HPDE6-E6E7 (cell line): ENCODE data around the gene BBX.

Source experiments
- DNase-seq: peaks from one replicate; pipeline ENCODE4 v3.0.0; 2011; ENCODE audit warnings: missing footprints; ENCODE audit errors: extremely low spot score

The BBX gene

DNA sequence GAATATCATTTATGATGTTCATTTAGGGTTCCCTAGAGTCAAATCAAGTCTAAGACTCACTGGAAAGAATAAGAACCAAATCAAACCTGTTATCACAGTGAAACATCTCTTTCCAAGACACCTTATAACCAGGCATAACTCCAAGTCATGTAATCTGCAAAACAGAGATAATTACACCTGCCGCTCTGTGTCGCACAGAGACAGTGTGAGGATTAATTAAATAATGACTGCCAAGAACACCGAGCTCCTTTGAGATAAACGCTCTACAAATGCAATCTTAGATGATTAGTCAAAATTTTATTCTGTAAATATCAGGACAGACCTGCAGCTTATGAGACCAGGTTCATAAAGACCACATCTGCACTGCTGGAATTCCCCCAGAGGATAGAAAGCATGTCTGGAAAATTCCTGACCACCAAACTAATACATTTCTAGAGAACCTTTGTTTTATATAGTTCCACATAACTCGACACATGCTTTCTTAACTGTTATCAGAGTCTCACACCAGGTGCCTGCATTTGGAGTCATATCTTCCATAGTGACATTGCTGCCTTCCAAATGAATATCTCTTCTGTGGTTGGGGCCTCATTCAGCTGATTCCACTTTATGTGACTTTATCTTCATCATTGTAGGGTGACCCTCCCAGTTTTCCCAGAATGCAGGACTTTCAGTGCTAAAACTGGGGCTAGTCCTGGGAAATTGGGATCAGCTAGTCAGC is 315.3 kb downstream of the BBX start:
- DNase-seq = no peak

DNA sequence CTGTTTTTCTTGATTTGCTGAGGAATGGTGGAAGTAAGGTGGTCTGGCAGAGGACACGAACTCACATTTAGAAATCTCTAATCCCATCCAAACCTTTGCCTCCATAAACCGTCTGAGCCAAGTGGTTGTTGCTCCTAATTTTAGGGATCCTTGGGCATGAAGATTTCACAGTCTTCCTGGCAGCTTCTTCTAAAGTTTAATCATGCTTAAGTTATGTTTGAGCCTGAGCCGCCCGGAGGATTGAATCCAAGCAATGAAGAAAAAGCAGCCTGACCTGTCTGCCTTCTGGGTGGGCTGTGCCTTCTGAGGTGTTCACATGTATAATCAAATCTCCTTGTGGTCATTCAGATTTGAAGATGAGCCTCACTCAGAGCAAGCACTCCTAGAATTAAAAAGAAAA is 319.1 kb downstream of the BBX start:
- no peak for DNase-seq

- DNase-seq = no peak
Measured at GRCh38 chr3:107842940-107843339, 320.2 kb downstream of the BBX start.

- DNase-seq = peak; percentile 22
Measured at GRCh38 chr3:107845380-107846278, 322.9 kb downstream of the BBX start.

GRCh38 chr3:107846279-107846852 is 323.6 kb downstream of the BBX start:
- peak; percentile 71 for DNase-seq

DNA sequence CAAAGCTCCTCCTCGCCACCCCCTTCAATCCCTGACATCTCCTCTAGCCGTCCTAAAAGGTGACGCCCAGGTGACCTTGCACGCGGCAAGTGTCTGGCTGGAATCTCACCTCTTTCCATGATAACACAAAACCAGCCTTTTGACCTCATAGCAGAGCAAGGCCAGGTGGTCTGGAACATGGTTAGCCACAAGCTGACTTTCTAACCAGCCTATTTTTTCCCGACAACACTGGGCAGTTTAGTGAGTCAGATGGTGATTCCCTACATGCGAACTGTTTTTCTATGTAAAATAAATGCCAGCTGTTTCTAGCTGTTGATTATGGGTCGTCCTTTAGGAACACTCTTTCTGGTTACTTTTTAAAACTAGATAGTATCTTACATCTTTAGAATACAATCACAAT is 325.0 kb downstream of the BBX start:
- no peak for DNase-seq

DNA sequence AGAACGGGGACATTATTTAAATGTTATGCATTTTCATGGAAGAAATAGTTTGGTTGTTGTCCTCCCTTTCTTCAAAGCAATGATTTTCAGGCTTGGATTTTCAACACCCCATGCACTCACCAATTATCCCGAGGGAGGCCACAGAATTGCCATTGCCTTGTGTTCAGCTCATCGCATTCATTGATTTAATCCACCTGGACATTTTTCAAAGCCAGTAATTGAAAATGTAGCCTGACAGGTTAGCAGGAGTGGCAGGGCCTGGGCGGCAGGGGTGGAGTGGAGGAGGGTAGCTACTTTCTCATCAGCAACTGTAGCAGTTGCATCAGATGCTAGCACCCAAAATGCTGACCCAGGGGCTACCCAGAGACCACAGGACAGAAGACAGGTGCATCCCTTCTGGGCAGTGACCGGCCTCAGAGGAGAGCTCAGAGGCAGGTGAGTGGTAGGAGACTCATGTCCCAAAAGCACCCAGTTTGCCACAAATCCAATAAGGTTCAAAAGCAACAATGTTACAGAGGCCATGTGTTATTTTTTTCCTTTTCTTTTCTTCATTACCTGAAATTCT is 325.7 kb downstream of the BBX start:
- DNase-seq = no peak

- DNase-seq = no peak
Measured at GRCh38 chr3:107850681-107851080, 327.9 kb downstream of the BBX start.

GRCh38 chr3:107853821-107854220 is 331.1 kb downstream of the BBX start:
- no peak for DNase-seq

GRCh38 chr3:107854733-107855132 is 332.0 kb downstream of the BBX start:
- no peak for DNase-seq

DNA sequence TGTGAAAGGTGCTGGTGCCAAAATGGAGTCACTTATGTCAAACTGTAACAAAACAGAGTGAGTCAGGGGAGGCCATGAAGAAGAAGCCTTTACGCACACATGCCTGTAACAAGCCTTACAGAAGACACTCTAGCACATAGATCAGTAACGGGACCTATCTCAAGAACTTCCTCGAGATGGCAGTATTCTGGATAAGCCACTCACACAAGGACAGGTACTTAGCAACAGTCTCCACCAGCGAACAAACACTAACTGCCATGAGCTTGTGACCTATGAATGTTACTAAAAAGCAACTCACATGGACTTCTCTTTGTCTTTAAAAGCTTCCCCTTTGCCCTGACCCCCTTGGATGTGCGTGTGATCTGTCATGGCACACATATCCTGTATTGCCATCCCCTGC is 332.9 kb downstream of the BBX start:
- peak; percentile 32 for DNase-seq

- no peak for DNase-seq
Measured at GRCh38 chr3:107857854-107858253, 335.1 kb downstream of the BBX start.

DNA sequence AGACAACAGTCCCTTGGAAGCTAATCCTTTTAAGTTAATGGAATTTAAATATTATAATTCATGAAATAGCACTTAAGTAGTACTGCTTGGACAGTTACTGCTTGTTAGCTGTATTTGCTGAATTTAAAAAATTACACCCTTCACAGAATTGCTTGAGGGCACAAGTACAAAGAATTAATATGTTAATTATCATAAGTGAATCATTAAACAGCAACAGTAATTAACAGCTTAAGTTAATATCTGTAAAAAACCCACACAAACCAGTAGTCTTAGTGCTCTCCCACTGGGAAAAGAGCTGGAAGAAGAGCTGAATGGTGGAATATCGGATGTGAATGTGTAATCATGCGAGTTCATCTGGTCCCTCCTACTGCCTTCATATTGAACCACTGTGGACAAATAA is 336.1 kb downstream of the BBX start:
- no peak for DNase-seq
